ENCODE results near the gene TMEM217.

The TMEM217 gene

GRCh38 chr6:37260444-37260843, 2.5 kb upstream of the TMEM217 start:
- POLR2A ChIA-PET (ENCODE audit: low non-redundant PET) = no interaction called here

DNA sequence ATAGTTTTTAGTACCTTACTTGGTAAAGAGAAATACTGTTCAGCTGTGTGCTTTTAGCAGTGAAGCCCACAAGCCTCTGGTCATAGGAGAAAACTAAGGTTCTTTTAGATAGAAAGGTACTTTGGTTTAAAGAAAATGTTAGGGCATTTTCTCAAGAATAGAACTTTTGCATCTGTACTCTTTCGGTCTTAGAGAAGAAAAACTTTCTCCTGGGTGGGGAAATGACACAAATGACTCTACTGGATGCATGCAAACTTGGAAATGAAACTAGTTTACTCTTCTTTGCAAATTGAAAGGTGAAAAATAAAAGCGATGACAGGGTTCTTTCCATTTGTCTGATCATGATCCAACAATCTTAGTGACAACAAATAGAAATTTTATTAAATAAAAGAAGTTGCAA, 2.1 kb upstream of the TMEM217 start:
- DNase-seq (ENCODE audit: low spot score) = no peak
- TF ChIP-seq CTCF (conservative IDR thresholded peaks at IDR 0.05; ENCODE audit: low read depth) = no peak
- ChIA-PET CTCF (no interaction called here), POLR2A (ENCODE audit: low non-redundant PET) (no interaction called here)
- H3K27ac ChIP-seq = no peak overlapping the region

More at GRCh38 chr6:37260444-37260843, 2.5 kb upstream of the TMEM217 start:
- no peak for DNase-seq (ENCODE audit: low spot score)
- H3K27ac ChIP-seq = no peak overlapping the region
- no peak for TF ChIP-seq CTCF (conservative IDR thresholded peaks at IDR 0.05; ENCODE audit: low read depth)
- CTCF ChIA-PET = no interaction called here

DNA sequence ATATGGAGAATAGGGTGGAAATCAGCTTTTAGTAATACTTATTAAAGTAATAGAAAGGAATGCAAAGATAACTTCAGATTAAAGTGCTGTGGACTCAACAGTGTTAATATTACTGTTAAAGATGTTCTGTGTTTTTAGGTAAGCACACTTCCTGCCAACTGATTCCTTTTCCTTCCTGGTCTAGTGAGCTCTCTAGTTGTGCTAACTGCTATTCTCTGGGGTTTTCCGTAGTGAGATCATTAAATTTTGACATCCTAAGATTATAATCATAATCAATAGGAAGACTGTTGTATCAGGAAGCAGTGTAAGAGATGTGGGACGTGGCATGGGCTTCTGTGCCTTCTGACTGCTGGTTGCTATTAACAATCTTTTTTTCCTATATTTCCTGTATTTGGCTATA, 1.2 kb upstream of the TMEM217 start:
- H3K27ac ChIP-seq = no peak overlapping the region
- POLR2A ChIA-PET (ENCODE audit: low non-redundant PET) = no interaction called here
- DNase-seq (ENCODE audit: low spot score) = no peak
- no peak for TF ChIP-seq CTCF (conservative IDR thresholded peaks at IDR 0.05; ENCODE audit: low read depth)
- CTCF ChIA-PET = interaction anchor here (0.6 to 0.9 kb wide), 2 partner anchors 27 to 46 kb away, joined by 3 read pairs; no protein-coding TSS in a partner anchor

DNA sequence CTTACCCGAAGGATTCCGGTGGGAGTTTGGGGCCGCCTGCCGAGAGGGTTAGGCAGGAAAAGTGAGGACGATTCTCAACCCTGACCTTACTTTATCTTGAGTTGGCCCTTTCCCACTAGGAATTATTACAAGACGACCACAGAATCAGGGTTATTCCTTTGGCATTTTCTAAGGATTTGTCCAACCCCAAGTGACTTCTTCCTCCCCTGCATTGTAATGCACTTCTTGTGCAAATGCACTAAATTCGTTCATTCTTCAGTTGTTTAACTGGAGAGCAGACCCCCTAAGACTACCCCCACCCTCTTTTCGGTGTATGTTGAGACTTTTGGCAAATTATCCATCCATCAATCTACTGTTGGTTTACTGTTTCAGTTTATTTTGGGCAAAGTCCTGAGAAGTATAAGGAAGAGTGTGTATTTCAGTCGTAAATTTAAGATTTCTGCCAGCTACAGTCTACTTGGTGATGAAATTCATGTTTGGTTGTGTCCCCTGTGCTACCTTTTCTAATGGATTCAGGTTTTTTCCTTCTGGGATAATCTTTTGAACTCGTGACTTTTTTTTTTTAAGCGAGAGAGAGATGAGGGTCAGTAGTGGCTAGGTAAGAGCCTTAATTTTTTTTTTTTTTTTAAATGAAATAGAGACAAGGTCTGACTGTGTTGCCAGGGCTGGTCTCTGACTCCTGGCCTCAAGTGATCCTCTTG, 611 bp upstream of the TMEM217 start:
- no peak for DNase-seq (ENCODE audit: low spot score)
- peak overlapping the region; percentile 76 for H3K27ac ChIP-seq
- ChIA-PET POLR2A (ENCODE audit: low non-redundant PET) (no interaction called here), CTCF (interaction anchor here (0.6 to 0.9 kb wide), 3 partner anchors 27 to 496 kb away, joined by 3 read pairs; no protein-coding TSS in a partner anchor)
- no peak for TF ChIP-seq CTCF (conservative IDR thresholded peaks at IDR 0.05; ENCODE audit: low read depth)

DNA sequence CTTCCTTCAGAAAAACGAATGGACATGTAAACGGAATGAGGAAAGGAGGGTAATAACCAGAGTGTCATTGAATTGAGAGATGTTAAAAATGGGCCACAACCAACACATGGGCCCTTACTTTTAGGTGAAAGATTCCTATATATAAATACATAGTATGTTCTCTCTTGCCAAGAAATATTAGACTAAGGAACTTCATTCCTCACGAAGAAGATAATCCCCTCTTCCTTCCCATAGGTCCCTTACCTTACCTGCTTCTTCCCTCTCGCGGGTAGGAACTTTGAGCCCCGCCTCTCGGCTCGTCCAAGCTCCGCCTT, 667 bp downstream of the TMEM217 start:
- POLR2A ChIA-PET (ENCODE audit: low non-redundant PET) = interaction anchor here (0.5 to 0.7 kb wide), 4 partner anchors 17 to 200 kb away, joined by 3 to 4 read pairs (median 3); no protein-coding TSS in a partner anchor
- CTCF ChIA-PET = no interaction called here
- peak overlapping the region; percentile 76 for H3K27ac ChIP-seq
- TF ChIP-seq CTCF (conservative IDR thresholded peaks at IDR 0.05; ENCODE audit: low read depth) = no peak
- DNase-seq (ENCODE audit: low spot score) = no peak

GRCh38 chr6:37256692-37257319, 1.1 kb downstream of the TMEM217 start:
- ChIA-PET CTCF (interaction anchor here (0.6 kb wide), 1 partner anchor 67 kb away, joined by 3 read pairs; no protein-coding TSS in a partner anchor), POLR2A (ENCODE audit: low non-redundant PET) (interaction anchor here (0.5 to 0.7 kb wide), 4 partner anchors 17 to 200 kb away, joined by 3 to 4 read pairs (median 3); no protein-coding TSS in a partner anchor)
- H3K27ac ChIP-seq = no peak overlapping the region
- no peak for DNase-seq (ENCODE audit: low spot score)
- TF ChIP-seq CTCF (conservative IDR thresholded peaks at IDR 0.05; ENCODE audit: low read depth) = no peak

All from RWPE1 (cell line).